H1 (cell line): Measurements from ENCODE around the gene NRIP3. TPM values are rescaled to one million over a fixed set of nuclear protein-coding genes. Genes with fewer than 3 reads are reported as not detected.

Experiments used
- CREB1 ChIP-seq: IDR thresholded peaks from 2 replicates; pipeline ENCODE4 v1.6.1; 2012; ENCODE audit warnings: inconsistent platforms
- FOSL1 ChIP-seq: IDR thresholded peaks from 2 replicates; pipeline ENCODE4 v1.6.1; 2011; ENCODE audit warnings: mild to moderate bottlenecking, low read depth, low read length, moderate library complexity; ENCODE audit not compliant: insufficient read depth
- POU5F1 ChIP-seq: IDR thresholded peaks from 2 replicates; pipeline ENCODE4 v1.6.1; 2011; ENCODE audit warnings: low read depth, mild to moderate bottlenecking, low read length, moderate library complexity
- RAD21 ChIP-seq, 2 experiments: IDR thresholded peaks in 1 of 2; conservative IDR thresholded peaks in 1 of 2; 2 replicates each; pipeline ENCODE4 v1.6.1; 2011; ENCODE audit warnings: low read depth in 2 of 2, low read length in 2 of 2, improper control_type of control experiment in 1 of 2, inconsistent platforms in 1 of 2, mild to moderate bottlenecking in 1 of 2, moderate library complexity in 1 of 2
- RNF2 ChIP-seq: fragments of 200-900, 300-1000 bp; sonication (generic); IDR thresholded peaks from 2 replicates; pipeline ENCODE4 v1.7.1; 2016; ENCODE audit warnings: borderline replicate concordance, low read depth, mild to moderate bottlenecking, antibody characterized with exemption, low read length; ENCODE audit not compliant: poor library complexity, severe bottlenecking; ENCODE audit errors: missing control alignments
- SP1 ChIP-seq: IDR thresholded peaks from 2 replicates; pipeline ENCODE4 v1.6.1; 2011; ENCODE audit warnings: low read depth, low read length
- TBP ChIP-seq: IDR thresholded peaks from 2 replicates; pipeline ENCODE4 v1.6.1; 2011; ENCODE audit warnings: low read depth, low read length, improper control_type of control experiment
- TCF12 ChIP-seq: IDR thresholded peaks from 2 replicates; pipeline ENCODE4 v1.6.1; 2011; ENCODE audit warnings: low read depth, mild to moderate bottlenecking, low read length
- polyA plus RNA-seq, 7 experiments: library from polyadenylated mRNA; depleted of rRNA in 3 of 7; stranded (reverse) in 5 of 7; unstranded in 2 of 7; fragments of >200 nt in 5 of 7; fragments of 200-250 nt in 2 of 7; gene quantifications; 1 replicate in 5 of 7; 2 replicates in 1 of 7; 4 replicates in 1 of 7; pipeline versions ENCODE4 v1.2.1 to v1.2.3, GENCODE V29; 2011 to 2013; ENCODE audit warnings: missing spikeins in 2 of 7, mixed read lengths in 2 of 7
- total RNA-seq: library from RNA; stranded (reverse); fragmentation: NEBNext Ultra II Directional; extraction: Animal tissue kit (Norgen Biotek cat#: 25700); gene quantifications from 2 replicates; pipeline ENCODE4 v1.2.1, GENCODE V29; 2021
- TF ChIP-seq, protein P1 (sequence below): IDR thresholded peaks from 2 replicates; pipeline ENCODE4 v1.6.1; 2012; ENCODE audit warnings: inconsistent platforms

The NRIP3 gene
- total and polyA plus RNA-seq, 2 of the 8 experiments (the other 6 are each of a cell fraction or from before 2014, with no cell fraction given) = 3.9 to 7.1 TPM

- peak; percentile 47; the same call in 1 of the 2 replicates for TF ChIP-seq CREB1
- TF ChIP-seq TBP = peak; percentile 85; the same call in 1 of the 2 replicates
- no peak for TF ChIP-seq FOSL1
- TF ChIP-seq POU5F1 = no peak
- TF ChIP-seq, protein P1, sequence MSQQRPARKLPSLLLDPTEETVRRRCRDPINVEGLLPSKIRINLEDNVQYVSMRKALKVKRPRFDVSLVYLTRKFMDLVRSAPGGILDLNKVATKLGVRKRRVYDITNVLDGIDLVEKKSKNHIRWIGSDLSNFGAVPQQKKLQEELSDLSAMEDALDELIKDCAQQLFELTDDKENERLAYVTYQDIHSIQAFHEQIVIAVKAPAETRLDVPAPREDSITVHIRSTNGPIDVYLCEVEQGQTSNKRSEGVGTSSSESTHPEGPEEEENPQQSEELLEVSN = peak; percentile 76
- no peak for TF ChIP-seq TCF12
- TF ChIP-seq RNF2 = no peak
- no peak for TF ChIP-seq RAD21 (IDR thresholded peaks at IDR 0.05 in 1 of 2, conservative IDR thresholded peaks at IDR 0.05 in 1 of 2; ENCODE audit: low read depth in 2 of 2, low read length in 2 of 2)
- TF ChIP-seq SP1 = no peak
- TF ChIP-seq, all 59 proteins: peak for 13
Observed at GRCh38 chr11:9003573-9004182, at the start of gene NRIP3 (continued).
